NB4 (cell line): ENCODE results near the gene ANKRD55.
A peak's percentile ranks its signal among the peaks of the same experiment; 100 is the strongest.

Experiments used
- DNase-seq: peaks from one replicate; pipeline ENCODE4 v3.0.0; 2010; ENCODE audit warnings: low read depth
- H3K4me3 ChIP-seq: one replicate; pipeline ENCODE4 v1.5.1; 2011; ENCODE audit warnings: mild to moderate bottlenecking, low read depth, low read length, moderate library complexity
- CTCF ChIP-seq: IDR thresholded peaks from one replicate; pipeline ENCODE4 v1.5.1; 2012; ENCODE audit warnings: low read depth, low read length
- MAX ChIP-seq: IDR thresholded peaks from 2 replicates; pipeline ENCODE4 v1.6.1; 2011; ENCODE audit warnings: low read depth, low read length
- MYC ChIP-seq: IDR thresholded peaks from 2 replicates; pipeline ENCODE4 v1.6.1; 2011; ENCODE audit warnings: low read depth, low read length
- POLR2A ChIP-seq: IDR thresholded peaks from 2 replicates; pipeline ENCODE4 v1.6.1; 2011; ENCODE audit warnings: mild to moderate bottlenecking; ENCODE audit not compliant: insufficient read length; ENCODE audit errors: extremely low read depth

Gene ANKRD55

GRCh38 chr5:56064984-56065383 lies 168.1 kb downstream of the ANKRD55 start:
- no peak for TF ChIP-seq MAX
- no peak for TF ChIP-seq MYC
- no peak for TF ChIP-seq CTCF
- no peak for TF ChIP-seq POLR2A
- DNase-seq: no peak
- H3K4me3 ChIP-seq: no peak overlapping the region

GRCh38 chr5:56060276-56061110 lies 172.6 kb downstream of the ANKRD55 start:
- no peak for DNase-seq
- no peak overlapping the region for H3K4me3 ChIP-seq
- TF ChIP-seq MAX (no peak), CTCF (no peak), MYC (no peak), POLR2A (no peak)

GRCh38 chr5:56059854-56060253 lies 173.3 kb downstream of the ANKRD55 start:
- DNase-seq: no peak
- TF ChIP-seq POLR2A (no peak), MYC (no peak), MAX (no peak), CTCF (no peak)
- H3K4me3 ChIP-seq: no peak overlapping the region

- DNase-seq: no peak
- TF ChIP-seq MYC: no peak
- TF ChIP-seq CTCF: no peak
- TF ChIP-seq POLR2A: no peak
- TF ChIP-seq MAX: no peak
- H3K4me3 ChIP-seq: no peak overlapping the region
Measured at GRCh38 chr5:56056875-56057274, 176.3 kb downstream of the ANKRD55 start.

- peak; percentile 12 for DNase-seq
- H3K4me3 ChIP-seq: no peak overlapping the region
- no peak for TF ChIP-seq MYC
- TF ChIP-seq MAX: no peak
- no peak for TF ChIP-seq CTCF
- TF ChIP-seq POLR2A: no peak
Measured at GRCh38 chr5:56055859-56056258, 177.3 kb downstream of the ANKRD55 start.
